ENCODE results near the gene TBC1D2B.
"Not testable (repeated sequence)": the region's sequence is repeated elsewhere in the genome, so short reads cannot be mapped to it uniquely, and the experiment has no call there.

TBC1D2B gene

GRCh38 chr15:77971875-77972274 is 105.6 kb downstream of the TBC1D2B start:
- DNase-seq: not testable (repeated sequence)

GRCh38 chr15:77970813-77971360 is 106.6 kb downstream of the TBC1D2B start:
- not testable (repeated sequence) for DNase-seq

- no peak for DNase-seq
Observed at GRCh38 chr15:77969055-77969454, 108.5 kb downstream of the TBC1D2B start.

- no peak for DNase-seq
Observed at GRCh38 chr15:77967798-77968197, 109.7 kb downstream of the TBC1D2B start.

DNA sequence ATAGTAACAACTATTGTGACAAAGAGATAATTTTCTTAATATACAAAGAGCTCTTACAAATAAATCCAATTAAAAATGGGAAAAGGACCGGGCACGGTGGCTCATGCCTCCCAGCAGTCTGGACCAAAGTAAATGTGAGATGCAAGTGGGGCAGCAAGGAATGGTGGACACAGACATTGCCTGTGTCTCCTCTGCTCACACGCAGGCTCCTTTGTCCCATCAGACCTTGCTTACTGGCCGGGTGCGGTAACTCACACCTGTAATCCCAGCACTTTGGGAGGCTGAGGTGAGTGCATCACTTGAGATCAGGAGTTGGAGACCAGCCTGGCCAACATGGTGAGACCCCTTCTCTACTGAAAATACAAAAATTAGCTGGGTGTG is 110.3 kb downstream of the TBC1D2B start:
- not testable (repeated sequence) for DNase-seq

DNA sequence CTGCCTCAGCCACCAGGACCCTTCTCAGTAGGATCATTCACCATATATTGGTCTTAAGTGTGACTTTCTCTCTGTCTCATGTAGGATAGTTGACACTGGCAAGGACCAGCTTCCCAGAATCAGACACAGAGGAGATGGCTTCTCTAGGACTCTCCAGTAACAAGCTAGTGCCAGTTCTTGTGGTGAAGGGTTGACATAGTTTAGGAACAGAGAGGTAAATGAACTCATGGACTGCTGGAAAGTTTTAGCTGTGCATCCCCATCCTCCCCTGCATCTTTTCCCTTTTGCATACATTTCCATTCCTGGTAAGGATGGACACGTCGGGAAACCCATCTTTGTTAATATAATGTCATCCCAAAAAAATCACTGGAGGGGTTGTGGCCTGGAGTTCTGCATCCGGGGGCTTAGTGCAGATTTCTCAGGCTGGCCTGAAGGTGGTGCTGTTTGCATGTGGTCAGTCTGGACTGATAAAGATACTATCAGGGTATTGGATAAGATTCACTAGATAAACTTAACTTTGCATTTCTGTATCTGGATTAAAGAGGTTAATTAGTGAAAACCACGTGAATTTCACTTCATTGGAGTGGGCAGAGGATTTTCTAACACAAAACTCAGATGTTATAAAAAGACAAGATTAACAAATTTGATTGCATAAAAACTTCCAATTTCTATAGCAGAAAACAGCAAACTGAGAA is 110.8 kb downstream of the TBC1D2B start:
- DNase-seq: no peak

DNA sequence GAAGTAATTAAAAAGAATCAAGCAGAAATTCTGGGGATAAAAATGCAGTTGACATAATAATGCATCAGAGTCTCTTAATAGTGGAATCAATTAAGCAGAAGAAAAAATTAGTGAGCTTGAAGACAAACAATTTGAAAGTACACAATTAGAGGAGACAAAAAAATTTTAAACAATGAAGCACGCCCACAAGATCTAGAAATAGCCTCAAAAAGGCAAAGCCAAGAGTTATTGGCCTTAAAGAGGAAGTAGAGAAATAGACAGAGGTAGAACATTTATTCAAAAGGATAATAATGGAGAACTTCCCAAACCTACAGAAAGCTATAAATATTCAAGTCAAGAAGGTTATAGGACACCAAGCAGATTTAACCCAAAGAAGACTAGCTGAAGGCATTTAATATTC is 113.3 kb downstream of the TBC1D2B start:
- no peak for DNase-seq

GRCh38 chr15:77959432-77959879 is 118.1 kb downstream of the TBC1D2B start:
- DNase-seq: no peak

GRCh38 chr15:77958716-77959431 is 118.6 kb downstream of the TBC1D2B start:
- not testable (repeated sequence) for DNase-seq

DNA sequence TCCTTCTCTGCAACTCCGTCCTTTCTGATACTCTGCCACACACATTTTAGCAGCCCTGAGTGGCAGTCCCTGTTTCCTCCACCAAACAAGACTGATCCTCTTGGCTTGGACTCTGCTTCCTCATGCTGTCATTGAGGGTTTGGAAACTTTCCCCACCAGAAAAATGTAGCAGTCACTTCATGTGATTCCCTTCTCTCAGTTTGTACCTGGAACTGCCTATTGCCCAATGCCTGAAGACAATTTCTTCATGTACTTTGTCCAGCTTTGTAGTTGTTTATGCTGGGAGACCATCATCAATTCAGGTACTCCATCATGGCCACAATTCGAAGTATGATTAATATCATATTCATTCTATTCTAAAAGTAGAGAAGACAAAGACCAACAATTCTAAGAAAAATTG is 119.5 kb downstream of the TBC1D2B start:
- DNase-seq: not testable (repeated sequence)

DNA sequence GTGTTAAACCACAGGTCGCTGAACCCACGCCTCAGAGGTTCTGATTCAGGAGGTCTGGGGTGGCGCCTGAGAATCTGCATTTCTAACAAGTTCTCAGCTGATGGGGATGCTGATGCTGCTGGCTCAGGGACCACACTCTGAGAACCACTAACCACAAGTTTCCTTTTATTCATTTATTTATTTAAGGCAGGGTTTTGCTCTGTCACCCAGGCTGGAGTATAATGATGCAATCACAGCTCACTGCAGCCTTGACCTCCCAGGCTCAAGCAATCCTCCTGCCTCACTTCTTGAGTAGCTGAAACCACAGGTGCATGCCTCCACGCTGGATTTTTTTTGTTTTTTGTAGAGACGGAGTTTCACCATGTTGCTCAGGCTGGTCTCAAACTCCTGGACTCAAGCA is 123.6 kb downstream of the TBC1D2B start:
- DNase-seq: not testable (repeated sequence)

DNA sequence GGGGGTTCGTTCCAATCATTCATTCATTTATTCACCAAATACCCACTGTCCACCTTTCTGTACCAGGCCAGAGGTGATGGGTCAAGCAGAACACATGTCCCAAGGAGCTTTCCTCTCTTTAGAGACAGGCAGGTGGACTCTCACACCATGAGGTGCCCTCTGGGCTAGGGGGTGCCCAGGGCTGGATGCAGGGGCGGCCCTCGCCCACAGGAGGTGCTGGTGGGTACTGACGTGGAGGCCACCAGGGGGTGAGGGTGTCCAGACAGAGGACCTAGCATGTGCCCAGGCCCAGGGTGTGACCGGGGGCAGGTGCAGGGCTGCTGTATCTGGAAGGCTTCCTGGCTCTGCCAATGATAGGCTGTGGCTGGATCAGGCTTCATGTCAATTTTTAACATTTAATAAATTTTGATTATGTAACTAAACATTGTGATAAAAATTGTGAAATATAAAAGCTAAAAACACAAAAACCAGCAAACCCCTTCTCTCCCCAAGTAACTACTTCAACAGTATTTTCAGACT is 124.5 kb downstream of the TBC1D2B start:
- not testable (repeated sequence) for DNase-seq

DNA sequence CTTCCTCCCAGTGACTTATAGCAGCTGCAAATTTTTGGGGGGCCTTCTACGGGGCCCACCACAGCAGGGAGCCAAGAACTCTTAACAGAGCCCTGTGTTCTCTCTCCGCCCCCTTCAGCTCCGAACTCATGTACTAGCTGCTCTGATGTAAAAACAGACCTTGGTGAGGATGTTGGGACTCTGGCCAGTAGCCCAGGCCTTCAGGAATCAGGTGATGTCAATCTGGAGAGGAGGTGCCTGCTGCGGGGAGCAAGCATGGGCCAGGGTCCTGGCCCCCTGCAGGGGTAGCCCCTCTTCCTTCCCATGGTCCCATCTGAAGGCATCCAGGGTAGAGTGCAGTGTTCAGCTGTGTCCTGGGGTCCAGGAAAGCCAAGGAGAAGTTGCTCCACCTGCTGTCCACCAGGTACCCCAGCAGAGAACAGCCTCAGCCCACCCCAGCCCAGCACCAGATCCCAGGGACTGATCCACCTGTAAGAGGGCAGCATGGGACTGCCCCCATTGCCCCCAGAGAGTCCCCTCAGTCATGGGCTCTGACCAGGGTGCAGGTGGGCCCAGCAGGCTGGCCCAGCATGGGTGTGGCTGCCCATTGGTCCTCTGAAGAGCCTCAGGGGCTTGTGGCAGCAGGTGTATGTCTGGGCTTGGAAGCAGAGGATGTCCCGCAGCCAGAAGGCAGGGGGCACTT is 126.3 kb downstream of the TBC1D2B start:
- DNase-seq: not testable (repeated sequence)

- DNase-seq: not testable (repeated sequence)
Observed at GRCh38 chr15:77950470-77950869, 127.0 kb downstream of the TBC1D2B start.

GRCh38 chr15:77945566-77945965 is 131.9 kb downstream of the TBC1D2B start:
- no peak for DNase-seq

Measured in NCI-H1436 treated with DMSO at 0.1 percent for 48 hours (cell line).